D721Med (cell line): ENCODE measurements around the gene TCERG1L.
"Not testable (repeated sequence)": the region's sequence is repeated elsewhere in the genome, so short reads cannot be mapped to it uniquely, and the experiment has no call there.

Experiments
- DNase-seq: peaks from one replicate; pipeline ENCODE4 v3.0.0; 2011; ENCODE audit warnings: low spot score; ENCODE audit not compliant: insufficient read length
- FAIRE-seq: peaks from 2 replicates; lab custom pipeline; 2011; peaks lifted over from hg19 to GRCh38; lab: Jason Lieb, UNC
- CTCF ChIP-seq: IDR thresholded peaks from 2 replicates; pipeline ENCODE4 v1.5.1; 2012; ENCODE audit warnings: mild to moderate bottlenecking, control low read depth; ENCODE audit not compliant: insufficient read depth; ENCODE audit errors: missing control alignments

The TCERG1L gene

GRCh38 chr10:131154306-131155025 is 157.1 kb downstream of the TCERG1L start:
- FAIRE-seq, result no peak

GRCh38 chr10:131152456-131152855 is 159.1 kb downstream of the TCERG1L start:
- DNase-seq, FAIRE-seq: not testable (repeated sequence)

More at GRCh38 chr10:131154306-131155025, 157.1 kb downstream of the TCERG1L start:
- no peak for TF ChIP-seq CTCF
- no peak for DNase-seq

DNA sequence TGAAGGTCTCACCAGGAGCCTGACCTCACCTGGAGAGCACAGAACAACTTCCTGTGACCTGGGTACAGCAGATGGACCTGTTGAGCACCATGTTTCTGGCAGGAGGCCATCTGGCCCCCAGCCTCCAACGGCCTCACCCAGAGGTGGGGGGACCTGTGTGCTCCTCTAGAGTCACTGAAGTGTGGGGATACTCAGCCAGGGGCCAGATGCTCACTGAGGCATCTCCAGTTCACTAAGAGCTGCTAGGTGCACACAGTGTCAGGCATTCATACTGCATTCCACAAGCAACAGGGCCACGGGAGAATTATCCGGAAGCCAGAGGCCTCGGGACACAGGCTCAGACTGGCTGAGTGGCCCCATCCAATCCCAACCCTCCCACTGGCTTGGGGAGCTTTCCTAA is 161.4 kb downstream of the TCERG1L start:
- FAIRE-seq (no peak), DNase-seq (no peak)
- no peak for TF ChIP-seq CTCF

- FAIRE-seq (no peak), DNase-seq (no peak)
- no peak for TF ChIP-seq CTCF
These were observed 161.9 kb downstream of the TCERG1L start for GRCh38 chr10:131149586-131149985.

DNA sequence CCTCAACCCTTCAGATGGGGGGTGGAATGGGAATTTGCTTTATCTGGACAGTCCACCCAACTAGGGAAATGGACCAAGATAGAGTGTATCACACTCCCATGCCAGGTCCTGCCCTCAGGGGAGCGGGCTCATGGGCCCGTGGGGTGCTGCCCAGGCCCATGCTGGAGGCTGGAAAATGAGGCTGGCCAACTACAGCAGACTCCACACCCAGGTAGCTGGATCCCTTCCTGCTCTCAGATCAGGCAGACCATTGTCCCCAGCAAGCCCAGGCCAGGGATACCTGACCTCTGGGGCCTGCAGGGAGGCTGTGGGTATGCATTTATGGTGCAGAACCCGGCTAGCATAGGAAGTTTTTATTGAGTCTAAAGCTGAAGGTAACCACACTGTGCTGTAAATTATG is 162.4 kb downstream of the TCERG1L start:
- no peak for DNase-seq
- no peak for TF ChIP-seq CTCF
- no peak for FAIRE-seq

DNA sequence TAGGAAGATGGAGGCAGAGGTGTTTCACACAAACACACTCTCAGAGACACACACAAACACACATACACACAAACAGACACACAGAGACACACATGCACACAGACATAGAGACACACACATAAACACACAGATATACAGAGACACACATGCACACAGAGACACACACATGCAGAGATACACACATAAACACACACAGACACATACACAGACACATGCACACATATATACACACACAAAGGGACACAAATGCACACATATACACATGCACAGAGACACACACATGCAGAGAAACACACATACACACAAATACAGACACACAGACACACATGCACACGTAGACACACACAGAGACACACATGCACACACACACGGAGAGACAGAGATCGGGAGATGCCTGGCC is 163.3 kb downstream of the TCERG1L start:
- FAIRE-seq, result no peak
- TF ChIP-seq CTCF, result no peak
- DNase-seq, result no peak

GRCh38 chr10:131147301-131147975 is 164.1 kb downstream of the TCERG1L start:
- FAIRE-seq, result no peak
- no peak for TF ChIP-seq CTCF
- DNase-seq, result no peak
